Measurements from ENCODE around the gene CFAP410. TPM values are rescaled to one million over a fixed set of nuclear protein-coding genes. Genes with fewer than 3 reads are reported as not detected.

Gene CFAP410
- total and polyA plus RNA-seq, 2 of the 13 experiments (the other 11 are each of a cell fraction or from before 2014, with no cell fraction given) = 8.0 to 20.1 TPM

GRCh38 chr21:44365967-44366585 is 26.9 kb upstream of the CFAP410 start:
- CTCF ChIA-PET (ENCODE audit: low intra/inter-chr PET ratio, low total read pairs) = no interaction called here
- DNase-seq (ENCODE audit: low spot score) = no peak

More at GRCh38 chr21:44365967-44366585, 26.9 kb upstream of the CFAP410 start:
- POLR2A ChIA-PET = no interaction called here
- WGBS (ENCODE audit: low lambda C conversion rate) = 28% methylated on average over 18 of the region's 22 CpGs
- Histone ChIP-seq H3K27me3 (ENCODE audit: control insufficient read depth in 1 of 2, insufficient read depth in 2 of 2, low read length in 2 of 2) (peaks cover 0 to 38% of the 10 kb centered on the region in 2 experiments; a peak in 4 of 5 replicates), H3K27ac (ENCODE audit: extremely low read length, insufficient read depth, low read length) (no peak overlapping the region), H3K4me3 (replicated peaks in 1 of 3; ENCODE audit: insufficient read depth in 1 of 3, low read depth in 2 of 3, low read length in 3 of 3) (no peak overlapping the region), H3K9ac (ENCODE audit: insufficient read depth, low read depth, low read length) (no peak overlapping the region), H3K4me2 (ENCODE audit: low read depth, low read length) (no peak overlapping the region), H3K79me2 (ENCODE audit: insufficient read depth, low read length) (no peaks in the 10 kb centered on the region), H4K20me1 (ENCODE audit: insufficient read depth, low read length) (no peaks in the 10 kb centered on the region), H3K9me3 (ENCODE audit: low read length) (no peaks in the 10 kb centered on the region), H2AFZ (ENCODE audit: low read length) (no peak overlapping the region), H3K36me3 (replicated peaks in 1 of 2; ENCODE audit: control insufficient read depth in 1 of 2, insufficient read depth in 2 of 2, low read length in 2 of 2) (no peaks in the 10 kb centered on the region), H3K4me1 (ENCODE audit: insufficient read depth, low read length) (peaks cover 18% of the 10 kb centered on the region)
- ATAC-seq = no peak
- intact Hi-C loops (cut with micrococcal nuclease; ENCODE audit: unreplicated experiment) = loop anchor here (10.0 kb wide), 1 partner anchor 69 kb away; no protein-coding TSS in a partner anchor
- FAIRE-seq = no peak
- in situ Hi-C loops (cut with HindIII; ENCODE audit: extremely low pct_ligation_motif_present, low pct_unique_long_range_greater_than_20kb) = no loop called here
- TF ChIP-seq ZFP1 (CRISPR knock-in tag; IDR thresholded peaks at IDR 0.05) = no peak
- no peak for TF ChIP-seq GMEB2 (CRISPR knock-in tag; IDR thresholded peaks at IDR 0.05; ENCODE audit: low read depth)
- no peak for TF ChIP-seq MBNL3 (CRISPR knock-in tag; conservative IDR thresholded peaks at IDR 0.05)
- TF ChIP-seq POGK (CRISPR knock-in tag; conservative IDR thresholded peaks at IDR 0.05) = no peak
- no peak for TF ChIP-seq NR3C1 (CRISPR knock-in tag; IDR thresholded peaks at IDR 0.05)
- no peak for TF ChIP-seq KDM6A (CRISPR knock-in tag; IDR thresholded peaks at IDR 0.05; ENCODE audit: low read depth)
- TF ChIP-seq FOXP1 (IDR thresholded peaks at IDR 0.05) = no peak
- TF ChIP-seq FOXP1 (CRISPR knock-in tag; IDR thresholded peaks at IDR 0.05) = no peak
- TF ChIP-seq ZNF740 (CRISPR knock-in tag; IDR thresholded peaks at IDR 0.05) = no peak
- TF ChIP-seq JARID2 (CRISPR knock-in tag; IDR thresholded peaks at IDR 0.05; ENCODE audit: insufficient replicate concordance) = no peak
- BruUV-seq (replicated peaks) = no TSS peak
